HCT116 (cell line): Measurements from ENCODE around the gene VIPR2. TPM values are rescaled to one million over a fixed set of nuclear protein-coding genes. Genes with fewer than 3 reads are reported as not detected.

Source experiments
- ATAC-seq: fragments of 200-7000 bp; cut with Tn5 transposase; 2 replicates; pipeline ENCODE4 v1.9.1; 2020; ENCODE audit warnings: mild to moderate bottlenecking, moderate library complexity
- BruUV-seq: library from RNA; stranded (reverse); fragments of 400-500 nt; replicated peaks from 2 replicates; lab custom pipeline; 2021; lab: Mats Ljungman, UMichigan
- CTCF ChIA-PET: fragments of 300-600 bp; sonication (Branson Sonifier 250); formaldehyde crosslinking; loops from one replicate; lab custom pipeline; 2021; ENCODE audit warnings: antibody characterized with exemption; lab: Charles Lee
- POLR2A ChIA-PET: fragments of 300-600, 350-600 bp; sonication (Branson Sonifier 250); formaldehyde crosslinking; loops from one replicate; lab custom pipeline; 2021; ENCODE audit warnings: antibody characterized with exemption; lab: Charles Lee
- RAD21 ChIA-PET, 2 experiments: fragments of 300-600 bp; sonication (Branson Sonifier 250); formaldehyde crosslinking; loops; one replicate each; lab custom pipeline; 2023; ENCODE audit warnings: low total read pairs in 2 of 2; ENCODE audit not compliant: uncharacterized antibody in 2 of 2, unreplicated experiment in 2 of 2, low non-redundant PET in 1 of 2; lab: Charles Lee
- DNase-seq: peaks from one replicate; pipeline ENCODE4 v3.0.0-alpha.2; 2010; ENCODE audit warnings: low read depth, low spot score
- H2AFZ ChIP-seq: fragments of 200-600 bp; shearing (Covaris generic), sonication (generic); 2 replicates; pipeline ENCODE4 v1.6.1; 2017; ENCODE audit warnings: low read depth, mixed run types, mixed read lengths, antibody characterized with exemption, low read length; ENCODE audit not compliant: poor library complexity, severe bottlenecking
- H3K27ac ChIP-seq: 2 replicates; pipeline ENCODE4 v1.5.1; 2012; ENCODE audit warnings: low read depth, low read length
- H3K27me3 ChIP-seq: fragments of 200-600 bp; sonication (generic); 2 replicates; pipeline ENCODE4 v1.6.1; 2016; ENCODE audit warnings: mixed run types, low read length, mixed read lengths; ENCODE audit not compliant: insufficient read depth
- H3K36me3 ChIP-seq, 2 experiments: fragments of 200-500 bp in 1 of 2; fragments of 200-600 bp in 1 of 2; sonication (Bioruptor generic) in 1 of 2; sonication (generic) in 1 of 2; 2 replicates each; pipeline versions ENCODE4 v1.5.1 to v1.6.1; 2014 to 2016; ENCODE audit warnings: low read length in 2 of 2, inconsistent platforms in 1 of 2, mixed read lengths in 1 of 2, mixed run types in 1 of 2; ENCODE audit not compliant: insufficient read depth in 2 of 2, control insufficient read depth in 1 of 2
- H3K4me1 ChIP-seq, 2 experiments: fragments of 200-600 bp in 1 of 2; sonication (generic) in 1 of 2; 2 replicates each; pipeline versions ENCODE4 v1.5.1 to v1.6.1; 2012 to 2017; ENCODE audit warnings: low read length in 2 of 2, inconsistent platforms in 1 of 2, mild to moderate bottlenecking in 1 of 2, mixed read lengths in 1 of 2, mixed run types in 1 of 2, moderate library complexity in 1 of 2; ENCODE audit not compliant: insufficient read depth in 2 of 2, control insufficient read depth in 1 of 2
- H3K4me2 ChIP-seq: fragments of 200-600 bp; sonication (generic); 2 replicates; pipeline ENCODE4 v1.6.1; 2017; ENCODE audit warnings: mixed run types, low read length, mixed read lengths
- H3K4me3 ChIP-seq, 2 experiments: fragments of 200-600 bp in 1 of 2; sonication (generic) in 1 of 2; replicated peaks in 1 of 2; 2 replicates each; pipeline ENCODE4 v1.5.1; 2011 to 2016; ENCODE audit warnings: low read length in 2 of 2, control low read depth in 1 of 2, low read depth in 1 of 2, mild to moderate bottlenecking in 1 of 2, mixed read lengths in 1 of 2, mixed run types in 1 of 2
- H3K79me2 ChIP-seq: fragments of 200-600 bp; sonication (generic); 2 replicates; pipeline ENCODE4 v1.6.1; 2017; ENCODE audit warnings: mild to moderate bottlenecking, mixed run types, low read length, moderate library complexity, mixed read lengths; ENCODE audit not compliant: insufficient read depth
- H3K9ac ChIP-seq: fragments of 200-600 bp; sonication (generic); 2 replicates; pipeline ENCODE4 v1.6.1; 2016; ENCODE audit warnings: low read length, mixed read lengths
- H3K9me2 ChIP-seq: fragments of 200-600 bp; sonication (generic), shearing (Covaris generic); 2 replicates; pipeline ENCODE4 v1.6.1; 2017; ENCODE audit warnings: mixed run types, mild to moderate bottlenecking, moderate library complexity; ENCODE audit not compliant: insufficient read depth
- H3K9me3 ChIP-seq, 2 experiments: fragments of 200-500 bp in 1 of 2; fragments of 200-600 bp in 1 of 2; sonication (Bioruptor generic) in 1 of 2; sonication (generic) in 1 of 2; 2 replicates each; pipeline ENCODE4 v1.6.1; 2014 to 2017; ENCODE audit warnings: low read length in 2 of 2, mixed read lengths in 2 of 2, inconsistent platforms in 1 of 2, low read depth in 1 of 2, mild to moderate bottlenecking in 1 of 2, mixed run types in 1 of 2, moderate library complexity in 1 of 2; ENCODE audit not compliant: control insufficient read depth in 1 of 2, insufficient read depth in 1 of 2
- H4K20me1 ChIP-seq: fragments of 200-600 bp; sonication (generic), shearing (Covaris generic); 2 replicates; pipeline ENCODE4 v1.6.1; 2017; ENCODE audit warnings: mixed run types, mild to moderate bottlenecking, moderate library complexity; ENCODE audit not compliant: insufficient read depth
- EGR1 ChIP-seq: IDR thresholded peaks from 2 replicates; pipeline ENCODE4 v1.6.1; 2012; ENCODE audit warnings: low read depth
- ELF1 ChIP-seq: IDR thresholded peaks from 2 replicates; pipeline ENCODE4 v1.6.1; 2012; ENCODE audit warnings: low read depth, borderline replicate concordance
- EZH2 ChIP-seq: fragments of 200-600 bp; sonication (generic); IDR thresholded peaks from 2 replicates; pipeline ENCODE4 v1.6.1; 2017; ENCODE audit warnings: antibody characterized with exemption, mixed run types
- POLR2AphosphoS5 ChIP-seq: IDR thresholded peaks from 2 replicates; pipeline ENCODE4 v1.6.1; 2011; ENCODE audit warnings: mild to moderate bottlenecking, low read depth, low read length, moderate library complexity
- intact Hi-C: fragments of 100-400 bp; cut with micrococcal nuclease; formaldehyde crosslinking; loops from 2 replicates; pipeline ENCODE4 v1.10.0; 2022
- total RNA-seq: library from RNA; stranded (reverse); gene quantifications from one replicate; pipeline ENCODE4 v1.2.1, GENCODE V29; 2021; ENCODE audit not compliant: unreplicated experiment
- TF ChIP-seq, protein P1 (sequence below), 3 experiments: fragments of 200-600 bp in 1 of 3; sonication (generic) in 1 of 3; IDR thresholded peaks in 2 of 3; conservative IDR thresholded peaks in 1 of 3; 2 replicates each; pipeline ENCODE4 v1.5.1; 2012 to 2017; ENCODE audit warnings: low read depth in 2 of 3, low read length in 2 of 3, antibody characterized with exemption in 1 of 3, borderline replicate concordance in 1 of 3, control low read depth in 1 of 3, mild to moderate bottlenecking in 1 of 3, mixed read lengths in 1 of 3, mixed run types in 1 of 3, moderate library complexity in 1 of 3; ENCODE audit not compliant: insufficient read depth in 1 of 3

VIPR2 gene
- total RNA-seq, 1 experiment from 2014 or later: 0.10 TPM

DNA sequence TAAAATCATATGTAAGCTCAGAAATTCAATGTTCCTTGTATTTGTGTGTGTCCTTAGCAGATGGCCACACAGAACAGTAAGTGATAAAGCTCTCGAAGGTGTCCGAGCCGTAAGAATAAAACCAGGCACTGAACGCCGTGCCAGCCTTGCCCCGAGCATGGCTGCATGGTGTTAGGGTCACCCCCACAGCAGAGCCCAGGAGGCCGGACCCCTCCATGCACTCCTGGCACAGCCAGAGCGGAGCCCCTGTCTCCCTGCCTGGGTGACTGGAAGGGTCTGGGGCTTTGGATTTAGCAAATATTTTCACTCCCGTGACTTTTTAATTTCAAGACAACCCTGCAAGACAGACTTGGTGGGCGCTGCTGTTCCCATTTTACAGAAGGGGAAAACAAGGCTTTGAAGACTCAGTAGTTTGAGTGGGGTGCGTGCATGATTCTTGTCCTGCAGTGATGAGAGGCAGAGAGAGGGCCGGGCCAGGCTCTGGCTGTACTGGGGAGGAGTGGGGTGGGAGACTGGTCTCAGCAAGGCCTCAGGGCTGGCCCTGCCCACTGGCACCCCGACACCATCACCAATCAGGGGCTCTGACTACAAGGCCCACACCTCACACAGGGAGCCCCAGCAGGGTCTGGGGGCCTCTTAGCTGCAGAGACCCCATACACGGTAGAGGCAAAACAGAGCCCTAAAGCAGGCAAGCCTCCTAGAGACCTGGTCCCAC is 39.4 kb downstream of the VIPR2 start:
- Histone ChIP-seq H3K9ac (no peak overlapping the region), H2AFZ (no peak overlapping the region), H3K9me2 (no peaks in the 10 kb centered on the region), H3K9me3 (no peaks in the 10 kb centered on the region), H3K27me3 (peaks cover 18% of the 10 kb centered on the region; the same call in 1 of the 2 replicates), H3K27ac (no peak overlapping the region), H3K4me2 (no peak overlapping the region), H3K4me3 (no peak overlapping the region), H4K20me1 (no peaks in the 10 kb centered on the region), H3K36me3 (no peaks in the 10 kb centered on the region), H3K4me1 (peaks cover 0 to 17% of the 10 kb centered on the region in 2 experiments; a peak in 2 of 4 replicates), H3K79me2 (no peaks in the 10 kb centered on the region)
- RAD21 ChIA-PET: no interaction called here
- ATAC-seq (no peak), DNase-seq (no peak)
- intact Hi-C loops: no loop called here
- TF ChIP-seq POLR2AphosphoS5 (no peak), ELF1 (no peak), EZH2 (no peak), EGR1 (no peak)
- TF ChIP-seq, protein P1, sequence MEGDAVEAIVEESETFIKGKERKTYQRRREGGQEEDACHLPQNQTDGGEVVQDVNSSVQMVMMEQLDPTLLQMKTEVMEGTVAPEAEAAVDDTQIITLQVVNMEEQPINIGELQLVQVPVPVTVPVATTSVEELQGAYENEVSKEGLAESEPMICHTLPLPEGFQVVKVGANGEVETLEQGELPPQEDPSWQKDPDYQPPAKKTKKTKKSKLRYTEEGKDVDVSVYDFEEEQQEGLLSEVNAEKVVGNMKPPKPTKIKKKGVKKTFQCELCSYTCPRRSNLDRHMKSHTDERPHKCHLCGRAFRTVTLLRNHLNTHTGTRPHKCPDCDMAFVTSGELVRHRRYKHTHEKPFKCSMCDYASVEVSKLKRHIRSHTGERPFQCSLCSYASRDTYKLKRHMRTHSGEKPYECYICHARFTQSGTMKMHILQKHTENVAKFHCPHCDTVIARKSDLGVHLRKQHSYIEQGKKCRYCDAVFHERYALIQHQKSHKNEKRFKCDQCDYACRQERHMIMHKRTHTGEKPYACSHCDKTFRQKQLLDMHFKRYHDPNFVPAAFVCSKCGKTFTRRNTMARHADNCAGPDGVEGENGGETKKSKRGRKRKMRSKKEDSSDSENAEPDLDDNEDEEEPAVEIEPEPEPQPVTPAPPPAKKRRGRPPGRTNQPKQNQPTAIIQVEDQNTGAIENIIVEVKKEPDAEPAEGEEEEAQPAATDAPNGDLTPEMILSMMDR (IDR thresholded peaks at IDR 0.05 in 2 of 3, conservative IDR thresholded peaks at IDR 0.05 in 1 of 3; ENCODE audit: borderline replicate concordance in 1 of 3, insufficient read depth in 1 of 3, low read depth in 2 of 3, low read length in 2 of 3): no peak
- CTCF ChIA-PET: no interaction called here
- POLR2A ChIA-PET: no interaction called here
- BruUV-seq: no TSS peak
